RWPE2 (cell line): ENCODE results near the gene CTXND1.

Source experiments
- ATAC-seq: fragments of 200-7000 bp; cut with Tn5 transposase; 3 replicates; pipeline ENCODE4 v1.9.1; 2021; ENCODE audit warnings: low read depth
- DNase-seq: peaks from one replicate; pipeline ENCODE4 v3.0.0-alpha.2; 2020; ENCODE audit warnings: low spot score
- H3K27ac ChIP-seq: fragments of 450-650 bp; 2 replicates; pipeline ENCODE4 v1.5.1; 2017; ENCODE audit warnings: mild to moderate bottlenecking; ENCODE audit not compliant: poor library complexity, severe bottlenecking
- H3K27me3 ChIP-seq: fragments of 250-450 bp; sonication (Bioruptor Pico); 2 replicates; pipeline ENCODE4 v1.5.1; 2021; ENCODE audit warnings: mild to moderate bottlenecking, moderate library complexity; ENCODE audit not compliant: insufficient read depth, poor library complexity, severe bottlenecking
- H3K36me3 ChIP-seq: fragments of 250-450 bp; sonication (Bioruptor Pico); 2 replicates; pipeline ENCODE4 v1.5.1; 2020; ENCODE audit warnings: low read depth, mild to moderate bottlenecking, moderate library complexity
- H3K4me1 ChIP-seq: fragments of 250-450 bp; sonication (Bioruptor Pico); 2 replicates; pipeline ENCODE4 v1.5.1; 2021; ENCODE audit warnings: mild to moderate bottlenecking, moderate library complexity; ENCODE audit not compliant: insufficient read depth, poor library complexity, severe bottlenecking
- H3K4me3 ChIP-seq: fragments of 250-450 bp; sonication (Bioruptor Pico); 2 replicates; pipeline ENCODE4 v1.5.1; 2021; ENCODE audit warnings: mild to moderate bottlenecking, moderate library complexity; ENCODE audit not compliant: severe bottlenecking
- H3K9me3 ChIP-seq: fragments of 250-450 bp; sonication (Bioruptor Pico); 2 replicates; pipeline ENCODE4 v1.5.1; 2021; ENCODE audit warnings: mild to moderate bottlenecking, moderate library complexity; ENCODE audit not compliant: severe bottlenecking
- TF ChIP-seq, protein P1 (sequence below): fragments of 450-650 bp; IDR thresholded peaks from one replicate; pipeline ENCODE4 v1.5.1; 2017; ENCODE audit warnings: mild to moderate bottlenecking, moderate library complexity; ENCODE audit not compliant: poor library complexity, severe bottlenecking

CTXND1 gene

DNA sequence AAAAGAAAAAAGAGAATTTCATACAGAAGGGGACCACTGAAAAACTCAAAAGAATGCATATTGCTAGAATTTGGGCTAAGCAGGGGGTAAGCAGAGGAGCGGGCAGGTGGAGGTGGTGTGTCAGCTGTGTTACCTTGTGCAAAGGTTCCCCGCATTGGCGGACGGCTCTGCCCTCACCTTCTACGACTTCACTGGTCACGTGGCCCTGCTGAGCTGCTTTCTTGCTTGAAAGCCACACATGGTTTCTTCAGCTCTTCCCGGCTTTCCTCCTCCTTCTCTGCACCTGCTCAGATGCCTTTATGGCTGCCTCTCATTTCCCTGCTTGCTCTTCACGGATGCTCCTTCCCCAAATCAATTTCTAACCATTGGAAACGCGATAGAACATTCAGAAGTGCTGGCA is 68.7 kb downstream of the CTXND1 start:
- Histone ChIP-seq H3K36me3 (peaks cover 16% of the 10 kb centered on the region; the same call in 1 of the 2 replicates), H3K27ac (no peak overlapping the region), H3K4me3 (no peak overlapping the region), H3K4me1 (peaks cover 10% of the 10 kb centered on the region), H3K27me3 (no peaks in the 10 kb centered on the region), H3K9me3 (no peaks in the 10 kb centered on the region)
- no peak for DNase-seq
- no peak for ATAC-seq
- TF ChIP-seq, protein P1, sequence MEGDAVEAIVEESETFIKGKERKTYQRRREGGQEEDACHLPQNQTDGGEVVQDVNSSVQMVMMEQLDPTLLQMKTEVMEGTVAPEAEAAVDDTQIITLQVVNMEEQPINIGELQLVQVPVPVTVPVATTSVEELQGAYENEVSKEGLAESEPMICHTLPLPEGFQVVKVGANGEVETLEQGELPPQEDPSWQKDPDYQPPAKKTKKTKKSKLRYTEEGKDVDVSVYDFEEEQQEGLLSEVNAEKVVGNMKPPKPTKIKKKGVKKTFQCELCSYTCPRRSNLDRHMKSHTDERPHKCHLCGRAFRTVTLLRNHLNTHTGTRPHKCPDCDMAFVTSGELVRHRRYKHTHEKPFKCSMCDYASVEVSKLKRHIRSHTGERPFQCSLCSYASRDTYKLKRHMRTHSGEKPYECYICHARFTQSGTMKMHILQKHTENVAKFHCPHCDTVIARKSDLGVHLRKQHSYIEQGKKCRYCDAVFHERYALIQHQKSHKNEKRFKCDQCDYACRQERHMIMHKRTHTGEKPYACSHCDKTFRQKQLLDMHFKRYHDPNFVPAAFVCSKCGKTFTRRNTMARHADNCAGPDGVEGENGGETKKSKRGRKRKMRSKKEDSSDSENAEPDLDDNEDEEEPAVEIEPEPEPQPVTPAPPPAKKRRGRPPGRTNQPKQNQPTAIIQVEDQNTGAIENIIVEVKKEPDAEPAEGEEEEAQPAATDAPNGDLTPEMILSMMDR = no peak

DNA sequence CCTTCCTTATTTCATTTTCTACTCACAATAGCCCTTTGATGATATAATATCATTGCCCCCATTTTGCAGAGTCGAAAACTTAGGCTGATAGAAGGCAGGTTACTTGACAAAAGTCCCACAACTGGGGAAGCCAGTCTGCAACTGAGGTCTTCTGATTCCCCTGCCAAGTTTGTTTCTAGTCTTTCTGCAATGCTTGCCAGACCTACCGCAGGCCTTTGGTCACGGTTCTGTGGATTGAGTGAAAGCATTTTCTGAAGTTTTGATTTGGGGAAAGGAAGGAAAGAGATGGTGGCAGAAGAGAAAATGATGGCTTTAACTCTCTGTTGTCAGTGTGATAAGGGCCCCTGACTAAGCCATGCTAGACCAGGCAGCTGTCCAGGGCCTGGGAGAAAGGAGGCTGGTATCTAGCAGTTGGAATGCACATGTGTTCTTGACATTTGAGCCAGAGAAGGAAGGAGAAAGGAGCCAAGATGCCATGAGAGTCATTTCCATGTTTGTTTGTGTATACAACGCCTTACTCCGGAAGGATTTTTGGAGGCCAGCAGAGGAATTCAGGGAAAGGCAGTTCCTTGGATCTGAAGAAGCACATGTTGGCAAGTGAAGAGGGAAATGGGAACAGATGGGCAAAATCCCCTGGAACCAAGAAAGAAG is 69.3 kb downstream of the CTXND1 start:
- Histone ChIP-seq H3K4me1 (peaks cover 10% of the 10 kb centered on the region), H3K9me3 (no peaks in the 10 kb centered on the region), H3K27ac (no peak overlapping the region), H3K4me3 (no peak overlapping the region), H3K36me3 (peaks cover 22% of the 10 kb centered on the region; the same call in 1 of the 2 replicates), H3K27me3 (no peaks in the 10 kb centered on the region)
- ATAC-seq = no peak
- TF ChIP-seq, protein P1 = no peak
- no peak for DNase-seq

DNA sequence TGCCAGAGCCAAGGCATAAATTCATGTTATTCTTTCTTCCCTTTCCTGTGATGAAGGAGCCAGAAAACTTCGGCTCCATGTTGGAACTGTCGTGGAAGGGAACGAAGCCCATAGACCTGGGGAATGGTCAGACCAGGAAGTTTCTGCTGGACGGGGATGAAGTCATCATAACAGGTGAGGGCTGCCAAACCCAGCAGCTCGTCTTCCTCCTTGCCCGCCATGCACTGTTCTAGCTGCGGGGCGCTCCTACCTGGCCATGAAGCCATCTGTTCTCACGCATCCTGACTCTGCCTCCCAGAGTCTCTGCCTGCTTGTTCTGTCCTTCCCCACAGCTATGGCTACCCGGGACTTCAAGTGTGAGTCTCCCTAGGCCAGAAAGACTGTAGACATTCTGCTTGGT is 71.0 kb downstream of the CTXND1 start:
- TF ChIP-seq, protein P1 = no peak
- Histone ChIP-seq H3K27ac (no peak overlapping the region), H3K4me3 (no peak overlapping the region), H3K4me1 (peaks cover 10% of the 10 kb centered on the region), H3K27me3 (no peaks in the 10 kb centered on the region), H3K9me3 (no peaks in the 10 kb centered on the region), H3K36me3 (peaks cover 18% of the 10 kb centered on the region; the same call in 1 of the 2 replicates)
- DNase-seq = no peak
- ATAC-seq = no peak

DNA sequence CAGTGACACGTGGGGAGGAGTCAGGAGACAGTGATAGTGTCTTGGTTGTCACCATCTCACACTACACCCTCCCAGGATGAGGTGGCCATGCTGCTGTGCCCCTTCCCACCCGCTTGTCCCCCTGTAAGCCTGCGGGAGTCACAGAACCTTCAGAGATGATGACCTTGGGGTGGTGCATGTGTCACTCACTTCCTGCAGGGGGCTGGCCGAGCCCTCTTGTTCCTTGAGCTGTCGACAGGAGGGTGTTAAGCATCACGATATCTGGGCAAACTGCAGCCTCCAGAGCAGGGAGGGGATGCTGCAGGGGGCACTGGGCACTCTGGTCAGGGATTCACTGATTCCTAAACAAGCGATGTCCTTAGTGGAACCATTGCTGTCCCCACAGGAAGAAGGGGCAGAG is 71.5 kb downstream of the CTXND1 start:
- H3K4me3 ChIP-seq = no peak overlapping the region
- H3K9me3 ChIP-seq = no peaks in the 10 kb centered on the region
- peaks cover 10% of the 10 kb centered on the region for H3K4me1 ChIP-seq
- no peaks in the 10 kb centered on the region for H3K27me3 ChIP-seq
- TF ChIP-seq, protein P1 = no peak
- ATAC-seq (no peak), DNase-seq (no peak)
- no peak overlapping the region for H3K27ac ChIP-seq
- H3K36me3 ChIP-seq = peaks cover 18% of the 10 kb centered on the region; the same call in 1 of the 2 replicates

DNA sequence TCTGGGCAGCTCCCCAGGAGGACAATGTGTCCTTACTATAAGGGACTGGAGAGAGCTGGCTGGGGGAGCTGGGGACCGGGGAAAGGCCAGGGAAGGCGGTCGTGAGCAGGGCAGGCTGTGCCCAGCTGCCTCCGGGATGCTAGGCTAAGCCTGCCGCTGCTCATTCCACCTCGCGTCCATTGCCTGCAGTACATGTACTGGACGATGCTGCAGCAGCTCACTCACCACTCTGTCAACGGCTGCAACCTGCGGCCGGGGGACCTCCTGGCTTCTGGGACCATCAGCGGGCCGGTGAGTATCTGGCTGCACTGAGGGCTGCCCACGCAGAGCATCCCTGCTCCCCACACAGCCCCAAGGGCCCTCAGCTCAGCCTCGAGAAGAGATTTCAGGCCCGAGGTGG is 72.1 kb downstream of the CTXND1 start:
- peaks cover 18% of the 10 kb centered on the region; the same call in 1 of the 2 replicates for H3K36me3 ChIP-seq
- H3K27ac ChIP-seq = no peak overlapping the region

More for the DNA sequence above, 72.1 kb downstream of the CTXND1 start:
- TF ChIP-seq, protein P1 = no peak
- H3K27me3 ChIP-seq = no peaks in the 10 kb centered on the region
- ATAC-seq (no peak), DNase-seq (no peak)
- peaks cover 10% of the 10 kb centered on the region for H3K4me1 ChIP-seq
- H3K4me3 ChIP-seq = no peak overlapping the region
- H3K9me3 ChIP-seq = no peaks in the 10 kb centered on the region
